Measurements from ENCODE around the gene MED22. TPM values are rescaled to one million over a fixed set of nuclear protein-coding genes. Genes with fewer than 3 reads are reported as not detected.

MED22 gene
- total RNA-seq, 1 donor from 2014 or later, result 31.7 TPM

- Histone ChIP-seq H3K36me3 (no peaks in the 10 kb centered on the region), H2AFZ (replicated peaks) (no peak overlapping the region), H3K27me3 (peaks cover 6% of the 10 kb centered on the region), H3K27ac (no peak overlapping the region), H3K79me2 (ENCODE audit: low read depth) (no peaks in the 10 kb centered on the region), H3K4me3 (no peak overlapping the region), H3K9ac (no peak overlapping the region), H3K4me1 (no peaks in the 10 kb centered on the region), H3F3A (ENCODE audit: low read depth) (no peaks in the 10 kb centered on the region), H3K9me3 (ENCODE audit: low read depth) (peaks cover 23% of the 10 kb centered on the region), H3K4me2 (no peak overlapping the region), H4K20me1 (ENCODE audit: low read depth) (no peaks in the 10 kb centered on the region)
- no peaks in the 10 kb centered on the region for H3K4me1 Mint-ChIP-seq
- no peak overlapping the region for H3K27ac Mint-ChIP-seq
- H3K27me3 Mint-ChIP-seq (ENCODE audit: insufficient read depth, low read depth), result peaks cover 7% of the 10 kb centered on the region
- H3K36me3 Mint-ChIP-seq, result no peaks in the 10 kb centered on the region
- H3K4me3 Mint-ChIP-seq, result no peak overlapping the region
- peaks cover 37% of the 10 kb centered on the region for H3K9me3 Mint-ChIP-seq
- TF ChIP-seq EZH2 (IDR thresholded peaks at IDR 0.05) (no peak), CTCF (IDR thresholded peaks at IDR 0.05) (no peak), EZH2phosphoT487 (IDR thresholded peaks at IDR 0.05) (no peak)
- DNase-seq (ENCODE audit: low spot score), result no peak
Measured at GRCh38 chr9:133294257-133294656, 53.7 kb downstream of the MED22 start.

GRCh38 chr9:133290751-133291302 is 57.1 kb downstream of the MED22 start:
- H3K9me3 Mint-ChIP-seq, result peaks cover 48% of the 10 kb centered on the region
- no peak for DNase-seq (ENCODE audit: low spot score)

More at GRCh38 chr9:133290751-133291302, 57.1 kb downstream of the MED22 start:
- Histone ChIP-seq H3K27ac (no peak overlapping the region), H3K79me2 (ENCODE audit: low read depth) (no peaks in the 10 kb centered on the region), H3K4me2 (no peak overlapping the region), H3K36me3 (no peaks in the 10 kb centered on the region), H3K9ac (no peak overlapping the region), H3K27me3 (no peaks in the 10 kb centered on the region), H2AFZ (replicated peaks) (no peak overlapping the region), H3K4me1 (no peaks in the 10 kb centered on the region), H3F3A (ENCODE audit: low read depth) (no peaks in the 10 kb centered on the region), H3K9me3 (ENCODE audit: low read depth) (peaks cover 29% of the 10 kb centered on the region), H3K4me3 (no peak overlapping the region), H4K20me1 (ENCODE audit: low read depth) (no peaks in the 10 kb centered on the region)
- Mint-ChIP-seq H3K4me1 (no peaks in the 10 kb centered on the region), H3K4me3 (no peak overlapping the region), H3K27ac (no peak overlapping the region), H3K36me3 (no peaks in the 10 kb centered on the region), H3K27me3 (ENCODE audit: insufficient read depth, low read depth) (peaks cover 10% of the 10 kb centered on the region)
- no peak for TF ChIP-seq EZH2 (IDR thresholded peaks at IDR 0.05)
- no peak for TF ChIP-seq CTCF (IDR thresholded peaks at IDR 0.05)
- no peak for TF ChIP-seq EZH2phosphoT487 (IDR thresholded peaks at IDR 0.05)

Small RNAs within 50 kb of the gene (small RNA-seq; reads per million reads assigned to genes)
- gene RF00019 (not detected), gene SNORD24 (not detected), gene SNORD36A (not detected), gene SNORD36B (not detected), gene SNORD36C (not detected)

Other genes starting within 250 kb of the MED22 start
- gene RALGDS, start 226.9 kb downstream of the MED22 start, total RNA-seq (ENCODE audit: low replicate concordance), result 24.1 and 58.8 TPM in 2 replicates
- gene GBGT1, start 184.2 kb downstream of the MED22 start, total RNA-seq (ENCODE audit: low replicate concordance), result 2.0 and 3.0 TPM in 2 replicates
- gene OBP2B, start 138.9 kb downstream of the MED22 start, total RNA-seq (ENCODE audit: low replicate concordance), result not detected in 2 replicates
- not detected in 2 replicates for gene ABO, start 72.9 kb downstream of the MED22 start, total RNA-seq (ENCODE audit: low replicate concordance)
- 13.2 and 32.9 TPM in 2 replicates for gene SURF6, start 11.9 kb downstream of the MED22 start, total RNA-seq (ENCODE audit: low replicate concordance)
- 3,449 and 3,613 TPM in 2 replicates for gene RPL7A, start 87 bp upstream of the MED22 start, total RNA-seq (ENCODE audit: low replicate concordance)
- gene SURF1, start 8.4 kb upstream of the MED22 start, total RNA-seq (ENCODE audit: low replicate concordance), result 31.0 and 36.7 TPM in 2 replicates
- gene SURF2, start 8.4 kb upstream of the MED22 start, total RNA-seq (ENCODE audit: low replicate concordance), result 16.0 and 19.6 TPM in 2 replicates
- 102 and 155 TPM in 2 replicates for gene SURF4, start 27.9 kb upstream of the MED22 start, total RNA-seq (ENCODE audit: low replicate concordance)
- gene STKLD1, start 28.2 kb upstream of the MED22 start, total RNA-seq (ENCODE audit: low replicate concordance), result 0.58 and 0.65 TPM in 2 replicates
- gene REXO4, start 69.9 kb upstream of the MED22 start, total RNA-seq (ENCODE audit: low replicate concordance), result 17.9 and 24.9 TPM in 2 replicates
- gene ADAMTS13, start 74.2 kb upstream of the MED22 start, total RNA-seq (ENCODE audit: low replicate concordance), result 2.4 and 6.1 TPM in 2 replicates
- 15.7 and 29.3 TPM in 2 replicates for gene CACFD1, start 111.8 kb upstream of the MED22 start, total RNA-seq (ENCODE audit: low replicate concordance)
- 2.3 and 8.8 TPM in 2 replicates for gene SLC2A6, start 131.0 kb upstream of the MED22 start, total RNA-seq (ENCODE audit: low replicate concordance)
- not detected in 2 replicates for gene MYMK, start 176.8 kb upstream of the MED22 start, total RNA-seq (ENCODE audit: low replicate concordance)
- 0.30 and 0.99 TPM in 2 replicates for gene ADAMTSL2, start 186.6 kb upstream of the MED22 start, total RNA-seq (ENCODE audit: low replicate concordance)

All from neural progenitor cell (in vitro differentiated cells).